ENCODE results near the gene HEPACAM.

The HEPACAM gene

DNA sequence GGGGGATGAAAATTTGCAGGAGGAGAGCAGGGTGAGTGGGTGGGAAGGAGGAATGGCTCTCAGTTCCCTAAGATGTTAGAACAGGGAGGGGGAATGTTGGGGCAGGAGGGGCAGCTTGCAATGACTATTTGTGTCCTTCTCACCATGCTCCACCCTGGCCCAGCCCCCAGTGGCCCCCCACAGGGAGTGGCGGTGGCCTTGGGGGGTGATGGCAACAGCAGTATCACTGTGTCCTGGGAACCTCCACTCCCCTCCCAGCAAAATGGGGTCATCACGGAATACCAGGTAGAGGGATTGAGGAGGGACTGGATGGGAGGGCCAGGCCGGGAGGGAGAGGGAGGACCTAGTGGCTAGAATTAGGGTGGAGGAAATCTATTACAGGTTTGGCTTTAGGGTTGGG lies 60.4 kb downstream of the HEPACAM start:
- Mint-ChIP-seq H3K9me3 (no peaks in the 10 kb centered on the region), H3K36me3 (ENCODE audit: insufficient read depth) (peaks cover 6% of the 10 kb centered on the region), H3K4me3 (peak overlapping the region; percentile 78), H3K27me3 (peaks cover 43% of the 10 kb centered on the region), H3K4me1 (peaks cover 22% of the 10 kb centered on the region), H3K27ac (ENCODE audit: low read depth) (no peak overlapping the region)
- DNase-seq (ENCODE audit: low spot score in 2 of 2) (no peak), ATAC-seq (replicated peaks; ENCODE audit: extremely low read depth, poor library complexity, severe bottlenecking) (no peak)

DNA sequence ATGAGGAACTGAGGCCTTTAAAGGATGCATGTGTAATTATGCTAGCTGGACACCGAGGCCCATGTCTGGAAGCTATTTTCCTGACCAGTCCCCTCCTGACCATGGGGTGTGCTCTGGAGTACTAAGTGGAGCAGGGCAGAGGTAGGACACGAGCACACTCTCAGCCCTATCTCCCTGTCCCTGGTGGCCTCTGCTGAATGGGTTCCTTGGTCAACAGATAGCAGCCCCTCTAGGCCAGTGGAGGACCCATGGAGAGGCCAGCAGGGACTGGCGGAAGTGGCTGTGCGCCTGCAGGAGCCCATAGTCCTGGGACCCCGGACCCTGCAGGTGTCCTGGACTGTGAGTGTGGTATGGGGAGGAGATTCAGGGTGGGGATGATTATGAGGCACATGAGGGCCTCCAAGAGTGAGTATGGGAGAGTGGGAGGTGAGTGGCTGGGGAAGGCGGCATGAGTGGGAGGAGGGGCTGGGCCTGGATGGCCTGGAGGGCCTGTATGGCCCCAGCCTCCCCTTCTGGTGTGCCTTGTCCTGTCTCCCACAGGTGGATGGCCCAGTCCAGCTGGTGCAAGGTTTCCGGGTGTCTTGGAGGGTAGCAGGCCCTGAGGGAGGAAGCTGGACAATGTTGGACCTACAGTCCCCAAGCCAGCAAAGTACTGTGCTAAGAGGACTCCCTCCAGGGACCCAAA lies 61.1 kb downstream of the HEPACAM start:
- no peak for DNase-seq (ENCODE audit: low spot score in 2 of 2)
- Mint-ChIP-seq H3K4me1 (peaks cover 19% of the 10 kb centered on the region), H3K27ac (ENCODE audit: low read depth) (no peak overlapping the region), H3K4me3 (peak overlapping the region; percentile 78), H3K27me3 (peaks cover 50% of the 10 kb centered on the region), H3K9me3 (no peaks in the 10 kb centered on the region), H3K36me3 (ENCODE audit: insufficient read depth) (peaks cover 6% of the 10 kb centered on the region)
- no peak for ATAC-seq (replicated peaks; ENCODE audit: extremely low read depth, poor library complexity, severe bottlenecking)

DNA sequence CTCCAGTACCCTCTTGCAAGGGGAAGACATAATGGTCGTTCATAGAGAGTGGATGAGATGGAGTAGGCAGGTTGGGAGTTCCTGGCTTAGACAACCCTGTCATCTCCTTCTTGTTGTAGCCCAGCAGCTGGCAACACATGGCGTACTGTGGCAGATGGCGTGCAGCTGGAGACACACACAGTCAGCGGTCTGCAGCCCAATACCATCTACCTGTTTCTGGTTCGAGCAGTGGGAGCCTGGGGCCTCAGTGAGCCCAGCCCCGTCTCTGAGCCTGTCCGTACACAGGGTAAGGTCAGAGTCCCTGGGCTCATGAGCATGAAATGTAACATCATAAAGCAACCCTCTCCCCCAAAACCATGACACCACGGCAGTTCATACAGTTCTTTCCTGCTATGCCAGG lies 61.9 kb downstream of the HEPACAM start:
- H3K9me3 Mint-ChIP-seq = no peaks in the 10 kb centered on the region
- no peak overlapping the region for H3K4me3 Mint-ChIP-seq
- ATAC-seq (replicated peaks; ENCODE audit: extremely low read depth, poor library complexity, severe bottlenecking) (no peak), DNase-seq (ENCODE audit: low spot score in 2 of 2) (no peak)
- peaks cover 27% of the 10 kb centered on the region for H3K4me1 Mint-ChIP-seq
- peaks cover 6% of the 10 kb centered on the region for H3K36me3 Mint-ChIP-seq (ENCODE audit: insufficient read depth)
- H3K27ac Mint-ChIP-seq (ENCODE audit: low read depth) = no peak overlapping the region
- peaks cover 58% of the 10 kb centered on the region for H3K27me3 Mint-ChIP-seq

DNA sequence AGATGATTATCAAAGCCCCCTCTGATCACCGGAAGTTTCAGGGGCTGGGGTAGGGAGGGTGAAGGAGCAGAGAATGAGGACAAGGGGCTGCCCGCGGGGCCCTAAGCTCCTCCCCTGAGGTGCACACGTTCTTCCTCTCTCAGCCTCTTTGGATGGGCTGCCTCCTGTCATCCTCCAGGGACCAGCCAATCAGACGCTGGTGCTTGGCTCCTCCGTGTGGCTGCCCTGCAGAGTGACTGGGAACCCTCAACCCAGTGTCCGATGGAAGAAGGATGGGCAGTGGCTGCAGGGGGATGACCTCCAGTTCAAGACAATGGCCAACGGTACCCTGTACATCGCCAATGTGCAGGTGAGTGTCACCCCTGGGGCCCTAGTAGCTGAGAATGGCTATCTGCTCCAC lies 63.1 kb downstream of the HEPACAM start:
- Mint-ChIP-seq H3K27me3 (peaks cover 70% of the 10 kb centered on the region), H3K36me3 (ENCODE audit: insufficient read depth) (peaks cover 9% of the 10 kb centered on the region), H3K27ac (ENCODE audit: low read depth) (no peak overlapping the region), H3K9me3 (no peaks in the 10 kb centered on the region), H3K4me1 (peaks cover 31% of the 10 kb centered on the region), H3K4me3 (no peak overlapping the region)
- DNase-seq (ENCODE audit: low spot score in 2 of 2) = no peak
- no peak for ATAC-seq (replicated peaks; ENCODE audit: extremely low read depth, poor library complexity, severe bottlenecking)

DNA sequence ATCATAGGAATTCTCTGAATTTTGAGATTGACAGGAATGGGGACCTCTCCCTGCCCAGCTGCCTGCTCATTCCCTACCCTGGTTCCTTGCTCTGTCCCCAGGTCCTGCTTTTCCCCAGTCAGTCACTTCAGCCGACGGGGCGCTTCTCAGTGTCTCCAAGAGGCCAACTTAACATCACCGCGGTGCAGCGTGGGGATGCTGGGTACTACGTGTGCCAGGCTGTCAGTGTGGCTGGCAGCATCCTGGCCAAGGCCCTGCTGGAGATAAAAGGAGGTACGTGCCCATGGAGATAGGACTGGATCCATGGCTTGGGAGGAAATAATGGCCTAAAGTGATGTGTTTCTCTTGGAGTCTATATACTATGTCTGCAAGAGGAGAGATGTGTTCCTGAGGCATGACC lies 63.6 kb downstream of the HEPACAM start:
- no peak overlapping the region for H3K4me3 Mint-ChIP-seq
- DNase-seq (ENCODE audit: low spot score in 2 of 2) (no peak), ATAC-seq (replicated peaks; ENCODE audit: extremely low read depth, poor library complexity, severe bottlenecking) (no peak)
- peaks cover 75% of the 10 kb centered on the region for H3K27me3 Mint-ChIP-seq
- no peaks in the 10 kb centered on the region for H3K9me3 Mint-ChIP-seq
- H3K4me1 Mint-ChIP-seq = peaks cover 31% of the 10 kb centered on the region
- peaks cover 9% of the 10 kb centered on the region for H3K36me3 Mint-ChIP-seq (ENCODE audit: insufficient read depth)
- no peak overlapping the region for H3K27ac Mint-ChIP-seq (ENCODE audit: low read depth)

DNA sequence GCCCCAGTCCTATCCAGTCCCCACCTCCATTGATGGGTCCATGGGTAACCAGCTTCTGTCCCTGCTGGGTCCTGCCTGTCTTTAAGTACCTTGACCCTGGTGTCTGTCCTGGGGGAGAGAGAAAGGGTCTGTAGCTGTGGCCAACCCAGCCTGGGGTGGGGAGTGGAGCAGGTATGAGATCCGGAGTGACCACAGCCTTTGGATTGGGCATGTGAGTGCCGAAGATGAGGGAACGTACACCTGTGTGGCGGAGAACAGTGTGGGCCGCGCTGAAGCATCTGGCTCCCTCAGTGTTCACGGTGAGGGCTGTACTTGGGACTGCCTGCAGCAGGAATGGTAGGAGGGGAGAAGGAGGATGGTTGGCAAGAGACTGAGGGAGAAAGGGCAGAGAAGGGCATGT lies 65.4 kb downstream of the HEPACAM start:
- Mint-ChIP-seq H3K27ac (ENCODE audit: low read depth) (no peak overlapping the region), H3K4me1 (peaks cover 30% of the 10 kb centered on the region), H3K4me3 (no peak overlapping the region), H3K9me3 (no peaks in the 10 kb centered on the region), H3K36me3 (ENCODE audit: insufficient read depth) (peaks cover 7% of the 10 kb centered on the region), H3K27me3 (peaks cover 93% of the 10 kb centered on the region)
- no peak for ATAC-seq (replicated peaks; ENCODE audit: extremely low read depth, poor library complexity, severe bottlenecking)
- DNase-seq (ENCODE audit: low spot score in 2 of 2) = no peak

DNA sequence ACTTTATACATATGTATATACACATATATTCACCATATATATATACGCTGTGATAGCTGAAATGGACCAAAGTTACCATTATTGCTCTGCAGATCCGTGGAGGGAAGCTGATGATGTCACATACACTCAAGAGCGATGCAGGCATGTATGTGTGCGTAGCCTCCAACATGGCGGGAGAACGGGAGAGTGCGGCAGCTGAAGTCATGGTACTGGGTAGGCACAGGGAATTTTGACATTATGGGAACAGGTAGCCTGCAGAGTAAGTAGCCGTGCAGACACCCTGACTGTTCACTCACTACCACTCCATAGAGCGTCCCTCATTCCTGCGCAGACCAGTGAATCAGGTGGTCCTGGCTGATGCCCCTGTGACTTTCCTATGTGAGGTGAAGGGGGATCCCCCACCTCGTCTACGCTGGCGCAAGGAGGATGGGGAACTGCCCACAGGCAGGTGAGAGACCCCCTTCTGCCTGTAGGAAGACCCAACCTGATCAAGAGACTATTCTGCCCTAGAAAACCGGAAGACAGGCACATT lies 65.9 kb downstream of the HEPACAM start:
- H3K9me3 Mint-ChIP-seq = no peaks in the 10 kb centered on the region
- peaks cover 7% of the 10 kb centered on the region for H3K36me3 Mint-ChIP-seq (ENCODE audit: insufficient read depth)
- peaks cover 93% of the 10 kb centered on the region for H3K27me3 Mint-ChIP-seq
- ATAC-seq (replicated peaks; ENCODE audit: extremely low read depth, poor library complexity, severe bottlenecking) (no peak), DNase-seq (ENCODE audit: low spot score in 2 of 2) (no peak)
- peaks cover 30% of the 10 kb centered on the region for H3K4me1 Mint-ChIP-seq
- no peak overlapping the region for H3K27ac Mint-ChIP-seq (ENCODE audit: low read depth)
- no peak overlapping the region for H3K4me3 Mint-ChIP-seq

DNA sequence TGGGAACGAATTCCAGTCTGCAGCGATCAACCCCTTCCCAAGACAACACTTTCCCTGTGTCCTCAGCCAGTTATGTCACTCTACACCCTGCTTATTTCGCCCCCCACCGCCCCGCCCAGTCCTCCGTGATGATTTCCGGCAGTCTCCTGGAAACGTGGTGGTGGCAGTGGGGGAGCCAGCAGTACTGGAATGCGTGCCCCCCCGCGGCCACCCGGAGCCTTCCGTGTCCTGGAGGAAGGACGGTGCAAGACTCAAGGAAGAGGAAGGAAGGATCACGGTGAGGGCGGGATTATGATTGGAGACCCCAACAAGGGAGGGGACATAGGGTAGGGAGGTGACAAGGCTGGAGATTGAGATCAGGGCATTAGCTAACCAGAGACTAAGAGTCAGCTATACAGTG lies 66.5 kb downstream of the HEPACAM start:
- Mint-ChIP-seq H3K4me1 (peaks cover 30% of the 10 kb centered on the region), H3K4me3 (no peak overlapping the region), H3K9me3 (no peaks in the 10 kb centered on the region), H3K36me3 (ENCODE audit: insufficient read depth) (peaks cover 5% of the 10 kb centered on the region), H3K27me3 (peaks cover 90% of the 10 kb centered on the region), H3K27ac (ENCODE audit: low read depth) (no peak overlapping the region)
- DNase-seq (ENCODE audit: low spot score in 2 of 2) (no peak), ATAC-seq (replicated peaks; ENCODE audit: extremely low read depth, poor library complexity, severe bottlenecking) (no peak)

Measured in central memory CD8-positive, alpha-beta T cell (primary cell).